Rectal smooth muscle tissue (tissue), 1 donor: Measurements from ENCODE around the gene CDKN1C.

Experiments used
- H3K27ac ChIP-seq: one replicate; pipeline ENCODE4 v1.7.0; 2013; ENCODE audit warnings: low read depth, low read length, inconsistent platforms
- H3K27me3 ChIP-seq: one replicate; pipeline ENCODE4 v1.7.0; 2013; ENCODE audit warnings: low read length; ENCODE audit not compliant: control insufficient read depth, insufficient read depth
- H3K36me3 ChIP-seq: one replicate; pipeline ENCODE4 v1.7.0; 2013; ENCODE audit warnings: low read length; ENCODE audit not compliant: control insufficient read depth, insufficient read depth
- H3K4me1 ChIP-seq: one replicate; pipeline ENCODE4 v1.7.0; 2013; ENCODE audit warnings: low read length; ENCODE audit not compliant: control insufficient read depth, insufficient read depth
- H3K4me3 ChIP-seq: one replicate; pipeline ENCODE4 v1.7.0; 2013; ENCODE audit warnings: low read length
- H3K9ac ChIP-seq: one replicate; pipeline ENCODE4 v1.7.0; 2013; ENCODE audit warnings: low read length

The CDKN1C gene

GRCh38 chr11:2927851-2928604, 42.5 kb upstream of the CDKN1C start:
- Histone ChIP-seq H3K4me3 (peak overlapping the region; percentile 68), H3K4me1 (no peaks in the 10 kb centered on the region), H3K36me3 (no peaks in the 10 kb centered on the region), H3K27me3 (peaks cover 5% of the 10 kb centered on the region), H3K27ac (no peak overlapping the region), H3K9ac (no peak overlapping the region)

DNA sequence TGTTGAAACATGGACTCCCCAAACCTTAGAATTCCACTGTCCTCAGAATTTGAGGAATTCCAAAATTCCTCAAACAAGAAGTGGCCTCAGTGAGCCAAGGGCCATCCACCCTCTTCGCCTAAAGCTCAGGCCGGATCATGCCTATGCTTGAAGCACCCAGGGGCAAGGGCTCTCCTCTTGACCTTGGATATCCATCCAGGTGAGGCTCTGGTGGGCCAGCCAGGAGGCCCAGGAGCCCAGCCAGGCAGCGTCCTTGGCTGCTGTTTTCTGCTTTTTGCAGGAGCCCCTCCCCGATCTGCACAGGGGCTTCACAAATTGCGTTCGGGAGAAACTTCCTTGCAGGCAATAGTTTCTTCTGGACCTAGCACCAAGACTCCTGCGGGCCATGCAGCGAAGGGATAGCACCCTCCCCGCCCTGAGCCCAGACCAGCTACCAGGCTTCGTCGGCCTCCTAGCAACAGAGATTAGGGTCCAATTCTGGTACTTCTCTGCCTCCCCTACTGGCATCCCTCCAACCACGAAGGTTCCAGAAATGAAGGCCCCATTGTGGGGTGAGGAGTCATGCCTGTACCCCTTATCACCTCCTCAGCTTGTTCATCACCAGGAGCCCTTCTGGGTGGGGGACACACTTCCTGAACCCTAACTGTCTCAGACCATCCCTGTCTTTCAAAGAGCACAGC, 41.7 kb upstream of the CDKN1C start:
- H3K36me3 ChIP-seq, result no peaks in the 10 kb centered on the region
- no peak overlapping the region for H3K9ac ChIP-seq
- H3K27me3 ChIP-seq, result peaks cover 5% of the 10 kb centered on the region
- no peaks in the 10 kb centered on the region for H3K4me1 ChIP-seq
- no peak overlapping the region for H3K4me3 ChIP-seq
- H3K27ac ChIP-seq, result no peak overlapping the region

- no peaks in the 10 kb centered on the region for H3K36me3 ChIP-seq
- no peaks in the 10 kb centered on the region for H3K4me1 ChIP-seq
- no peak overlapping the region for H3K4me3 ChIP-seq
- no peak overlapping the region for H3K27ac ChIP-seq
- no peak overlapping the region for H3K9ac ChIP-seq
- peaks cover 5% of the 10 kb centered on the region for H3K27me3 ChIP-seq
Measured at GRCh38 chr11:2926611-2927051, 41.1 kb upstream of the CDKN1C start.

- peaks cover 4% of the 10 kb centered on the region for H3K27me3 ChIP-seq
- no peak overlapping the region for H3K4me3 ChIP-seq
- H3K9ac ChIP-seq, result no peak overlapping the region
- H3K4me1 ChIP-seq, result no peaks in the 10 kb centered on the region
- no peaks in the 10 kb centered on the region for H3K36me3 ChIP-seq
- no peak overlapping the region for H3K27ac ChIP-seq
Measured at GRCh38 chr11:2924821-2925675, 39.5 kb upstream of the CDKN1C start.

- Histone ChIP-seq H3K9ac (no peak overlapping the region), H3K27me3 (no peaks in the 10 kb centered on the region), H3K4me3 (no peak overlapping the region), H3K36me3 (no peaks in the 10 kb centered on the region), H3K4me1 (no peaks in the 10 kb centered on the region), H3K27ac (no peak overlapping the region)
Measured at GRCh38 chr11:2924381-2924780, 38.8 kb upstream of the CDKN1C start.

DNA sequence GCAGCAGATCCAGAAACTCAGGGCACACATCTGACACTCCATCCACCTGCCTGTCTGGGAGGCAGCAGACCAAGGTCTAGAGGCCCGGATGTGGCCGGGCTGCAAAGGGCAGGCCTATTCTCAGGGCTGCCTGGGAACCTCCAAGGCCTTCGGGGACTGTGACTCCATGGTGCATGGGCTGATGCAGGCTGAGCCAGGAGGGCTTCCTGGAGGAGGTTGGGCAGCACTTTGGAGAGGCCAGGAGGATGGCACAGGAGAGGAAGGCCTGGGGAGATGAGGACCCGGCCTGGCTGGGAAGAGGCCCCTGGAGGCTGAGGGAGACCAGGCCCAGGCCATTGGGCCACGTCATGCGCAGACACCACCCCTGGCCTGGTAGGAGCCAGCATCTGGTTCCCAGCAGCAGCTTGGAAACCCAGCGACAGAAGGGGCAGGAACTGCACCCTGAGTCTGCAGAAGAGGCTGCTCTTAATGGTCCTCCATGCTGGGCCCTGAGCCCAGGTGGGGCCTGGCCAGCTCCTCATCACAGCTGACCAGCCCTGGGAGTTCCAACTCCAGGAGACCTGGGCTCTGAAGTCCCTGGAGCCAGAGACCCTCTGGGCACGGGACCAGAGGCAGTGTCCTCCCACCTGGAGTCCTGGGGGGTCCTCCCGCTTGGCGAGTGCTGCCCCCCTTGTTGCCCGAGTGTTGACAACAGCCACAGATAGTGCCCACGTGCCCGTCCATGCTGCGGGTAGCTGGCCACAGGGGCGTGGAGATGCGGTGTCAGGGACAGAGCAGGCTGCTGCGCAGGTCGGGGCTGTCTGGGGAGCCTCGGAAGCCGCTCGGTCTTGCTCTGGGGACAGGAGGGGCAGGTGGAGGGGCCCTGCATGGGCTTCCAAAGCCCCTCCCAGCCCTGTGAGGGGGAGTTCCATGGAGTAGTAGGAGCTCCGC, 38.1 kb upstream of the CDKN1C start:
- no peak overlapping the region for H3K27ac ChIP-seq
- no peaks in the 10 kb centered on the region for H3K4me1 ChIP-seq
- H3K36me3 ChIP-seq, result no peaks in the 10 kb centered on the region
- no peak overlapping the region for H3K9ac ChIP-seq
- no peak overlapping the region for H3K4me3 ChIP-seq
- no peaks in the 10 kb centered on the region for H3K27me3 ChIP-seq

- H3K9ac ChIP-seq, result no peak overlapping the region
- no peaks in the 10 kb centered on the region for H3K4me1 ChIP-seq
- no peak overlapping the region for H3K27ac ChIP-seq
- no peak overlapping the region for H3K4me3 ChIP-seq
- H3K27me3 ChIP-seq, result no peaks in the 10 kb centered on the region
- no peaks in the 10 kb centered on the region for H3K36me3 ChIP-seq
Measured at GRCh38 chr11:2922655-2923054, 37.1 kb upstream of the CDKN1C start.

GRCh38 chr11:2921742-2922493, 36.3 kb upstream of the CDKN1C start:
- no peak overlapping the region for H3K27ac ChIP-seq
- H3K27me3 ChIP-seq, result no peaks in the 10 kb centered on the region
- H3K36me3 ChIP-seq, result no peaks in the 10 kb centered on the region
- H3K4me3 ChIP-seq, result no peak overlapping the region
- H3K4me1 ChIP-seq, result no peaks in the 10 kb centered on the region
- no peak overlapping the region for H3K9ac ChIP-seq

DNA sequence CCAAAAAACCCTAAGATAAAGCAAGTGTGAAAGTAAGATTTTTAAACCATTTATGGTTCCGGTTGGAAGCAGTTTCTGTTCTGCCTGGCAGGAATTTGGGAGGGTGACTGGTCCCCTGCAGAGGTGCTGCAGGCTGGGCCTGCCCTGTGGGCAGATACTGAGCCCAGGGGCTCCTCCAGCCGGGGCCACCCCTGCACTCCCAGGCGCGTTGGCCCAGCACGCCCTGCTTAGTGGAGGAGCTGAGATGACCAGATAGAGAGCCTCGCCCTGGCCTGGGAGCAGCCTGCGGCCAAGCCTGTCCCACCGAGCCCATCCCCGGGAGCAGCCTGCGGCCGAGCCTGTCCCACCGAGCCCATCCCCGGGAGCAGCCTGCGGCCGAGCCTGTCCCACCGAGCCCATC, 35.7 kb upstream of the CDKN1C start:
- no peak overlapping the region for H3K9ac ChIP-seq
- no peaks in the 10 kb centered on the region for H3K36me3 ChIP-seq
- H3K27ac ChIP-seq, result no peak overlapping the region
- no peaks in the 10 kb centered on the region for H3K27me3 ChIP-seq
- no peak overlapping the region for H3K4me3 ChIP-seq
- no peaks in the 10 kb centered on the region for H3K4me1 ChIP-seq

DNA sequence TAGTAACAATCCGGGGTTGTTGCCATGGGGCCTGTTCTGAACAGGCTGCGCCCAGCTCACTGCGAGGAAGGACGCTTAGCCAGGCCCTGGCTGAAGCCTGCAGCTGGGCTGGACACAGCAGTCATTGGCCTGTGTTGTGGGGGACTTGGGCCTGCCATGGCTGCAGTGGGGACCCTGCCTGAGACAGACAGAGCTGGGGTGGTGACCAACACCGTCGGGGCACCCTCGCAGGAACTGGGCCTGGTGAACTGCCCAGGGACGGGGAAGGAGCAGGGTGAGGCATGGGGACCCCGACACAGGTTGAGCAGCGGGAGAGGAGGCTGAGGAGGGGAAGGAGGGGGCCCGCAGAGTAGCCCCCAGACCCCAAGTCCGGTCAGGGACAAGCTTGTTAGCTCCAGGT, 34.8 kb upstream of the CDKN1C start:
- H3K4me3 ChIP-seq, result no peak overlapping the region
- H3K36me3 ChIP-seq, result no peaks in the 10 kb centered on the region
- H3K27ac ChIP-seq, result no peak overlapping the region
- H3K27me3 ChIP-seq, result no peaks in the 10 kb centered on the region
- no peak overlapping the region for H3K9ac ChIP-seq
- no peaks in the 10 kb centered on the region for H3K4me1 ChIP-seq

- H3K36me3 ChIP-seq, result no peaks in the 10 kb centered on the region
- H3K27me3 ChIP-seq, result no peaks in the 10 kb centered on the region
- H3K27ac ChIP-seq, result no peak overlapping the region
- H3K4me3 ChIP-seq, result no peak overlapping the region
- no peaks in the 10 kb centered on the region for H3K4me1 ChIP-seq
- H3K9ac ChIP-seq, result no peak overlapping the region
Measured at GRCh38 chr11:2919837-2920236, 34.3 kb upstream of the CDKN1C start.
